Liver (tissue), 9 donors: ENCODE data around the gene ORC5. TPM values are rescaled to one million over a fixed set of nuclear protein-coding genes. Genes with fewer than 3 reads are reported as not detected.

ENCODE experiments used
- DNase-seq: peaks from one replicate; pipeline ENCODE4 v3.0.0-alpha.2; 2017; ENCODE audit warnings: low spot score
- H3K27ac ChIP-seq, 2 donors: one replicate each; pipeline ENCODE4 v1.7.0; 2013; ENCODE audit warnings: inconsistent platforms in 2 of 2, low read length in 2 of 2, control low read depth in 1 of 2, low read depth in 1 of 2, mild to moderate bottlenecking in 1 of 2
- H3K27me3 ChIP-seq, 4 donors: one replicate each; pipeline versions ENCODE4 v1.6.1 to v1.7.0; 2013; ENCODE audit warnings: low read length in 3 of 4, inconsistent platforms in 1 of 4, mild to moderate bottlenecking in 1 of 4, moderate library complexity in 1 of 4; ENCODE audit not compliant: control insufficient read depth in 4 of 4, insufficient read depth in 4 of 4
- H3K36me3 ChIP-seq, 4 donors: one replicate each; pipeline versions ENCODE4 v1.6.1 to v1.7.0; 2013; ENCODE audit warnings: low read length in 3 of 4, mild to moderate bottlenecking in 3 of 4, low read depth in 1 of 4, moderate library complexity in 1 of 4; ENCODE audit not compliant: control insufficient read depth in 4 of 4, insufficient read depth in 3 of 4
- H3K4me1 ChIP-seq, 4 donors: one replicate each; pipeline versions ENCODE4 v1.6.1 to v1.7.0; 2013; ENCODE audit warnings: low read length in 3 of 4, mild to moderate bottlenecking in 3 of 4, moderate library complexity in 1 of 4; ENCODE audit not compliant: control insufficient read depth in 4 of 4, insufficient read depth in 4 of 4
- H3K4me3 ChIP-seq, 3 donors: one replicate each; pipeline versions ENCODE4 v1.6.1 to v1.7.0; 2013; ENCODE audit warnings: low read length in 3 of 3, control low read depth in 1 of 3, low read depth in 1 of 3, mild to moderate bottlenecking in 1 of 3
- H3K9ac ChIP-seq, 2 donors: one replicate each; pipeline ENCODE4 v1.7.0; 2013; ENCODE audit warnings: low read length in 2 of 2, mild to moderate bottlenecking in 2 of 2, moderate library complexity in 2 of 2, control low read depth in 1 of 2, low read depth in 1 of 2
- H3K9me3 ChIP-seq, 4 donors: one replicate each; pipeline versions ENCODE4 v1.6.1 to v1.7.0; 2013; ENCODE audit warnings: low read length in 3 of 4; ENCODE audit not compliant: control insufficient read depth in 4 of 4
- ATF3 ChIP-seq: IDR thresholded peaks from 2 replicates; pipeline ENCODE4 v1.6.1; 2016; ENCODE audit warnings: antibody characterized with exemption
- CTCF ChIP-seq: fragments of 150-350 bp; IDR thresholded peaks from 2 replicates; pipeline ENCODE4 v1.5.1; 2017; ENCODE audit warnings: improper control_type of control experiment, low read depth, low read length; ENCODE audit not compliant: missing input control
- EGR1 ChIP-seq, 2 donors: IDR thresholded peaks; 2 replicates each; pipeline ENCODE4 v1.6.1; 2016 to 2018; ENCODE audit warnings: antibody characterized with exemption in 2 of 2, low read depth in 2 of 2
- FOXA2 ChIP-seq: IDR thresholded peaks from 2 replicates; pipeline ENCODE4 v1.6.1; 2016; ENCODE audit warnings: antibody characterized with exemption
- HNF4A ChIP-seq, 2 donors: conservative IDR thresholded peaks; 2 replicates each; pipeline ENCODE4 v1.6.1; 2016; ENCODE audit warnings: antibody characterized with exemption in 2 of 2, mild to moderate bottlenecking in 2 of 2
- HNF4G ChIP-seq: IDR thresholded peaks from 2 replicates; pipeline ENCODE4 v1.6.1; 2016; ENCODE audit warnings: antibody characterized with exemption
- JUND ChIP-seq, 2 donors: IDR thresholded peaks; 2 replicates each; pipeline ENCODE4 v1.6.1; 2016; ENCODE audit warnings: antibody characterized with exemption in 2 of 2
- MAX ChIP-seq: IDR thresholded peaks from 2 replicates; pipeline ENCODE4 v1.6.1; 2016; ENCODE audit warnings: antibody characterized with exemption
- RAD21 ChIP-seq, 2 donors: IDR thresholded peaks; 2 replicates each; pipeline ENCODE4 v1.6.1; 2016; ENCODE audit warnings: antibody characterized with exemption in 2 of 2, mild to moderate bottlenecking in 2 of 2
- RXRA ChIP-seq, 2 donors: IDR thresholded peaks; 2 replicates each; pipeline ENCODE4 v1.6.1; 2017 to 2018; ENCODE audit warnings: antibody characterized with exemption in 2 of 2, mild to moderate bottlenecking in 1 of 2
- SP1 ChIP-seq: IDR thresholded peaks from 2 replicates; pipeline ENCODE4 v1.6.1; 2018; ENCODE audit warnings: antibody characterized with exemption, mild to moderate bottlenecking
- TAF1 ChIP-seq: conservative IDR thresholded peaks from 2 replicates; pipeline ENCODE4 v1.6.1; 2016; ENCODE audit warnings: antibody characterized with exemption, mild to moderate bottlenecking
- YY1 ChIP-seq: IDR thresholded peaks from 2 replicates; pipeline ENCODE4 v1.6.1; 2016; ENCODE audit warnings: antibody characterized with exemption, mild to moderate bottlenecking
- WGBS: extraction: QIAGEN DNeasy Blood & Tissue Kit; methylation state at CpG from one replicate; pipeline ENCODE4 v1.1.7; 2013; 5-methylcytosine and 5-hydroxymethylcytosine counted together
- polyA plus RNA-seq, 2 donors: library from polyadenylated mRNA; stranded (reverse) in 1 of 2; unstranded in 1 of 2; fragments of 200-250 nt in 1 of 2; fragments of >200 nt in 1 of 2; fragmentation: Nextera tagmentation in 1 of 2; extraction: Ambion mirVana in 1 of 2; gene quantifications; one replicate each; pipeline versions ENCODE4 v1.2.1 to v1.2.3, GENCODE V29; 2013 to 2015
- total RNA-seq, 2 donors: library from RNA; depleted of rRNA; stranded (reverse); fragments of >200 nt; gene quantifications; one replicate each; pipeline ENCODE4 v1.2.3, GENCODE V29; 2014
- TF ChIP-seq, protein P1 (sequence below): IDR thresholded peaks from 2 replicates; pipeline ENCODE4 v1.6.1; 2016; ENCODE audit warnings: antibody characterized with exemption
- TF ChIP-seq, protein P2 (sequence below): IDR thresholded peaks from 2 replicates; pipeline ENCODE4 v1.6.1; 2016; ENCODE audit warnings: antibody characterized with exemption, mild to moderate bottlenecking
- donor health status: healthy.
- donor health status: healthy.
- donor health status: healthy.
- donor health status: healthy.
- donor health status: healthy.

Gene ORC5
- total and polyA plus RNA-seq, 4 donors = 8.4 to 20.7 (median 11.5) TPM

GRCh38 chr7:104136561-104136960 is 71.3 kb downstream of the ORC5 start:
- WGBS = 95% methylated on average over 2 of the region's 2 CpGs
- Histone ChIP-seq H3K9me3 (no peaks in the 10 kb centered on the region), H3K4me3 (no peak overlapping the region), H3K27ac (no peak overlapping the region), H3K27me3 (no peaks in the 10 kb centered on the region), H3K36me3 (peaks cover 3 to 13% (median 11%) of the 10 kb centered on the region in 4 donors), H3K9ac (no peak overlapping the region), H3K4me1 (no peaks in the 10 kb centered on the region)
- no peak for TF ChIP-seq CTCF
- TF ChIP-seq SP1 = no peak
- no peak for TF ChIP-seq MAX
- TF ChIP-seq JUND (IDR thresholded peaks at IDR 0.05) = no peak
- TF ChIP-seq, protein P1, sequence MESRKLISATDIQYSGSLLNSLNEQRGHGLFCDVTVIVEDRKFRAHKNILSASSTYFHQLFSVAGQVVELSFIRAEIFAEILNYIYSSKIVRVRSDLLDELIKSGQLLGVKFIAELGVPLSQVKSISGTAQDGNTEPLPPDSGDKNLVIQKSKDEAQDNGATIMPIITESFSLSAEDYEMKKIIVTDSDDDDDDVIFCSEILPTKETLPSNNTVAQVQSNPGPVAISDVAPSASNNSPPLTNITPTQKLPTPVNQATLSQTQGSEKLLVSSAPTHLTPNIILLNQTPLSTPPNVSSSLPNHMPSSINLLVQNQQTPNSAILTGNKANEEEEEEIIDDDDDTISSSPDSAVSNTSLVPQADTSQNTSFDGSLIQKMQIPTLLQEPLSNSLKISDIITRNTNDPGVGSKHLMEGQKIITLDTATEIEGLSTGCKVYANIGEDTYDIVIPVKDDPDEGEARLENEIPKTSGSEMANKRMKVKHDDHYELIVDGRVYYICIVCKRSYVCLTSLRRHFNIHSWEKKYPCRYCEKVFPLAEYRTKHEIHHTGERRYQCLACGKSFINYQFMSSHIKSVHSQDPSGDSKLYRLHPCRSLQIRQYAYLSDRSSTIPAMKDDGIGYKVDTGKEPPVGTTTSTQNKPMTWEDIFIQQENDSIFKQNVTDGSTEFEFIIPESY = no peak
- no peak for TF ChIP-seq TAF1
- no peak for TF ChIP-seq EGR1 (IDR thresholded peaks at IDR 0.05; ENCODE audit: low read depth in 2 of 2)
- TF ChIP-seq YY1 = no peak
- TF ChIP-seq, protein P2, sequence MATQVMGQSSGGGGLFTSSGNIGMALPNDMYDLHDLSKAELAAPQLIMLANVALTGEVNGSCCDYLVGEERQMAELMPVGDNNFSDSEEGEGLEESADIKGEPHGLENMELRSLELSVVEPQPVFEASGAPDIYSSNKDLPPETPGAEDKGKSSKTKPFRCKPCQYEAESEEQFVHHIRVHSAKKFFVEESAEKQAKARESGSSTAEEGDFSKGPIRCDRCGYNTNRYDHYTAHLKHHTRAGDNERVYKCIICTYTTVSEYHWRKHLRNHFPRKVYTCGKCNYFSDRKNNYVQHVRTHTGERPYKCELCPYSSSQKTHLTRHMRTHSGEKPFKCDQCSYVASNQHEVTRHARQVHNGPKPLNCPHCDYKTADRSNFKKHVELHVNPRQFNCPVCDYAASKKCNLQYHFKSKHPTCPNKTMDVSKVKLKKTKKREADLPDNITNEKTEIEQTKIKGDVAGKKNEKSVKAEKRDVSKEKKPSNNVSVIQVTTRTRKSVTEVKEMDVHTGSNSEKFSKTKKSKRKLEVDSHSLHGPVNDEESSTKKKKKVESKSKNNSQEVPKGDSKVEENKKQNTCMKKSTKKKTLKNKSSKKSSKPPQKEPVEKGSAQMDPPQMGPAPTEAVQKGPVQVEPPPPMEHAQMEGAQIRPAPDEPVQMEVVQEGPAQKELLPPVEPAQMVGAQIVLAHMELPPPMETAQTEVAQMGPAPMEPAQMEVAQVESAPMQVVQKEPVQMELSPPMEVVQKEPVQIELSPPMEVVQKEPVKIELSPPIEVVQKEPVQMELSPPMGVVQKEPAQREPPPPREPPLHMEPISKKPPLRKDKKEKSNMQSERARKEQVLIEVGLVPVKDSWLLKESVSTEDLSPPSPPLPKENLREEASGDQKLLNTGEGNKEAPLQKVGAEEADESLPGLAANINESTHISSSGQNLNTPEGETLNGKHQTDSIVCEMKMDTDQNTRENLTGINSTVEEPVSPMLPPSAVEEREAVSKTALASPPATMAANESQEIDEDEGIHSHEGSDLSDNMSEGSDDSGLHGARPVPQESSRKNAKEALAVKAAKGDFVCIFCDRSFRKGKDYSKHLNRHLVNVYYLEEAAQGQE = no peak
- no peak for TF ChIP-seq HNF4A (conservative IDR thresholded peaks at IDR 0.05)
- TF ChIP-seq ATF3 = no peak
- TF ChIP-seq RAD21 (IDR thresholded peaks at IDR 0.05) = no peak
- no peak for TF ChIP-seq HNF4G
- no peak for TF ChIP-seq RXRA (IDR thresholded peaks at IDR 0.05)
- no peak for TF ChIP-seq FOXA2
- DNase-seq = no peak
